HG02678 (cell line): Measurements from ENCODE around the gene MAGIX.

Experiments used
- ATAC-seq: cut with Tn5 transposase; IDR thresholded peaks from one replicate; pipeline ENCODE4 v1.9.1; 2021; ENCODE audit warnings: mild to moderate bottlenecking, moderate library complexity; ENCODE audit not compliant: unreplicated experiment

Gene MAGIX

GRCh38 chrX:49203536-49203935 is 41.0 kb downstream of the MAGIX start:
- no peak for ATAC-seq

GRCh38 chrX:49204017-49204416 is 41.5 kb downstream of the MAGIX start:
- no peak for ATAC-seq

- no peak for ATAC-seq
These were observed 42.2 kb downstream of the MAGIX start for GRCh38 chrX:49204709-49205108.

GRCh38 chrX:49205443-49205842 is 42.9 kb downstream of the MAGIX start:
- no peak for ATAC-seq

GRCh38 chrX:49206543-49206942 is 44.0 kb downstream of the MAGIX start:
- ATAC-seq: no peak

- ATAC-seq: no peak
These were observed 45.8 kb downstream of the MAGIX start for GRCh38 chrX:49208399-49208798.

- no peak for ATAC-seq
These were observed 47.1 kb downstream of the MAGIX start for GRCh38 chrX:49209434-49210251.

GRCh38 chrX:49210406-49210805 is 47.8 kb downstream of the MAGIX start:
- no peak for ATAC-seq

GRCh38 chrX:49211074-49211473 is 48.5 kb downstream of the MAGIX start:
- ATAC-seq: no peak

GRCh38 chrX:49212209-49212608 is 49.7 kb downstream of the MAGIX start:
- no peak for ATAC-seq

GRCh38 chrX:49212861-49213260 is 50.3 kb downstream of the MAGIX start:
- ATAC-seq: no peak

GRCh38 chrX:49214416-49214815 is 51.9 kb downstream of the MAGIX start:
- no peak for ATAC-seq

- ATAC-seq: no peak
These were observed 52.5 kb downstream of the MAGIX start for GRCh38 chrX:49214996-49215526.
